ENCODE measurements around the gene LRFN5. TPM values are rescaled to one million over a fixed set of nuclear protein-coding genes. Genes with fewer than 3 reads are reported as not detected.

LRFN5 gene
- polyA plus RNA-seq, 1 donor, result 2.3 TPM

DNA sequence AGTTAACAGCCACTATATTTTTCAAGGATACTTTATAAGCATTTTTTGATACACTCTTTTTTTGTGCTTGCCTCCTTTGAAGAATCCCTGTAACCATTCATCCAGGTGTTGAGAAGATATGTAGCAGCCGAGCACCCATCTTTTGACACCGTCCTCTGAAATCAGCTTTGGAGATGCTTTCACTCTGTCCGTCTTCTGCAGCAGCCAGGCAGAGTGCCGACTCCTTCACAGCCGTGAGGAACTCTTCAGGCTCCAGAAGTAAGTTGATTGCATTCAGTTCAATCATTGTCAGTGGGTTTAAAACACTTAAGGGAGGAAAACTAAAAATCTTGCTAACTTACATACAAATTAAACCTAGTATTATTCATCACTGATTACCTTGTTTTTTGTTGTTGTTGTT is 160.1 kb downstream of the LRFN5 start:
- no peaks in the 10 kb centered on the region for H3K9me3 ChIP-seq (ENCODE audit: control insufficient read depth, low read depth, low read length)
- no peak overlapping the region for H3K27ac ChIP-seq (ENCODE audit: low read length)
- no peaks in the 10 kb centered on the region for H3K27me3 ChIP-seq (ENCODE audit: control insufficient read depth, insufficient read depth, low read length)
- no peak overlapping the region for H3K4me3 ChIP-seq (ENCODE audit: low read length)
- DNase-seq, result no peak
- WGBS (ENCODE audit: insufficient coverage, low lambda C conversion rate), result 100% methylated on average over 2 of the region's 5 CpGs
- H3K36me3 ChIP-seq (ENCODE audit: control insufficient read depth, insufficient read depth, low read length), result no peaks in the 10 kb centered on the region
- no peaks in the 10 kb centered on the region for H3K4me1 ChIP-seq (ENCODE audit: control insufficient read depth, insufficient read depth, low read length)

- no CpG with 5 or more reads among the region's 1 CpG for WGBS (ENCODE audit: insufficient coverage, low lambda C conversion rate)
- no peak overlapping the region for H3K27ac ChIP-seq (ENCODE audit: low read length)
- H3K4me1 ChIP-seq (ENCODE audit: control insufficient read depth, insufficient read depth, low read length), result no peaks in the 10 kb centered on the region
- no peaks in the 10 kb centered on the region for H3K27me3 ChIP-seq (ENCODE audit: control insufficient read depth, insufficient read depth, low read length)
- H3K36me3 ChIP-seq (ENCODE audit: control insufficient read depth, insufficient read depth, low read length), result no peaks in the 10 kb centered on the region
- H3K9me3 ChIP-seq (ENCODE audit: control insufficient read depth, low read depth, low read length), result no peaks in the 10 kb centered on the region
- H3K4me3 ChIP-seq (ENCODE audit: low read length), result no peak overlapping the region
- no peak for DNase-seq
Measured at GRCh38 chr14:41773536-41774279, 167.0 kb downstream of the LRFN5 start.

GRCh38 chr14:41782511-41782910 is 175.8 kb downstream of the LRFN5 start:
- DNase-seq, result no peak
- no peaks in the 10 kb centered on the region for H3K27me3 ChIP-seq (ENCODE audit: control insufficient read depth, insufficient read depth, low read length)
- no peaks in the 10 kb centered on the region for H3K9me3 ChIP-seq (ENCODE audit: control insufficient read depth, low read depth, low read length)
- no peak overlapping the region for H3K27ac ChIP-seq (ENCODE audit: low read length)
- no peak overlapping the region for H3K4me3 ChIP-seq (ENCODE audit: low read length)
- no peaks in the 10 kb centered on the region for H3K4me1 ChIP-seq (ENCODE audit: control insufficient read depth, insufficient read depth, low read length)
- H3K36me3 ChIP-seq (ENCODE audit: control insufficient read depth, insufficient read depth, low read length), result no peaks in the 10 kb centered on the region

GRCh38 chr14:41783403-41783802 is 176.7 kb downstream of the LRFN5 start:
- Histone ChIP-seq H3K36me3 (ENCODE audit: control insufficient read depth, insufficient read depth, low read length) (no peaks in the 10 kb centered on the region), H3K4me3 (ENCODE audit: low read length) (no peak overlapping the region), H3K27ac (ENCODE audit: low read length) (no peak overlapping the region), H3K9me3 (ENCODE audit: control insufficient read depth, low read depth, low read length) (no peaks in the 10 kb centered on the region), H3K27me3 (ENCODE audit: control insufficient read depth, insufficient read depth, low read length) (no peaks in the 10 kb centered on the region), H3K4me1 (ENCODE audit: control insufficient read depth, insufficient read depth, low read length) (no peaks in the 10 kb centered on the region)
- DNase-seq, result no peak
- WGBS (ENCODE audit: insufficient coverage, low lambda C conversion rate), result 40% methylated on average over 1 of the region's 2 CpGs

DNA sequence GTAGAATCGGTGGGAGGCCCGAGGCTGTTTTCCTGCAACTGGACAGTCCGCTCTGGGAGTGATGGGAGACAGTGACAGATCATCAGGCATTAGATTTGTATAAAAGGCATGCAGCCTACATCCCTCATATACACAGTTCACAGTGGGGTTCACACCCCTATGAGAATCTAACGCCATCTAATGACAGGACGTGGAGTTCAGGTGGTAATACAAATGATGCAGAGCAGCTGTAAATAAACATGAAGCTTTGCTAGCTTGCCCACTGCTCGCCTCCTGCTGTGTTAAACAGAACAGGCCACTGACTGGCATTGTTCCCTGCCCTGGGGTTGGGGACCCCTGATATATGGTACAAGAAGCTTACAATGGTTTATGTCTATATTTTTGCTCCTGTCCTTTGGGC is 179.0 kb downstream of the LRFN5 start:
- H3K4me3 ChIP-seq (ENCODE audit: low read length), result no peak overlapping the region
- H3K4me1 ChIP-seq (ENCODE audit: control insufficient read depth, insufficient read depth, low read length), result no peaks in the 10 kb centered on the region
- H3K27ac ChIP-seq (ENCODE audit: low read length), result no peak overlapping the region
- no peaks in the 10 kb centered on the region for H3K9me3 ChIP-seq (ENCODE audit: control insufficient read depth, low read depth, low read length)
- H3K36me3 ChIP-seq (ENCODE audit: control insufficient read depth, insufficient read depth, low read length), result no peaks in the 10 kb centered on the region
- no peaks in the 10 kb centered on the region for H3K27me3 ChIP-seq (ENCODE audit: control insufficient read depth, insufficient read depth, low read length)
- 80% methylated on average over 1 of the region's 6 CpGs for WGBS (ENCODE audit: insufficient coverage, low lambda C conversion rate)
- DNase-seq, result no peak

DNA sequence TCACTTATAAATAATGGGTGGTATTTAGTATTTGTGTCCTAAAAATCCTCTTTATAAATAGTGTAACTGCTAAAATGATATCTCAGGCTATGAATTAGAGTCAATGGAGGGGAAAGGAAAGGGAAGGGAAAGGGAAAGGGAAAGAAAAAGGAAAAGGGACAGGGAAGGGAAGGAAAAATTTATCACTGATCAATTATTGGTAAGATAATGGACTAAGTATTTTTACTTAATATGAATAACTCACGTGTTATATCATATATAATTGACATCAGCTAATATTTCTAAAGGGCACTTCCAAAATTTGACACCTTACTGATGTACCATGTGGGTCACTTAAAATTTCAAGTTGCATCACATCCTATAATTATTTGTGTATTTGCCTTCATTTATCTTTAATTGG is 193.1 kb downstream of the LRFN5 start:
- H3K9me3 ChIP-seq (ENCODE audit: control insufficient read depth, low read depth, low read length), result no peaks in the 10 kb centered on the region
- no peaks in the 10 kb centered on the region for H3K4me1 ChIP-seq (ENCODE audit: control insufficient read depth, insufficient read depth, low read length)
- H3K36me3 ChIP-seq (ENCODE audit: control insufficient read depth, insufficient read depth, low read length), result no peaks in the 10 kb centered on the region
- WGBS (ENCODE audit: insufficient coverage, low lambda C conversion rate), result no CpG with 5 or more reads among the region's 1 CpG
- DNase-seq, result no peak
- no peak overlapping the region for H3K4me3 ChIP-seq (ENCODE audit: low read length)
- H3K27me3 ChIP-seq (ENCODE audit: control insufficient read depth, insufficient read depth, low read length), result no peaks in the 10 kb centered on the region
- H3K27ac ChIP-seq (ENCODE audit: low read length), result no peak overlapping the region

DNA sequence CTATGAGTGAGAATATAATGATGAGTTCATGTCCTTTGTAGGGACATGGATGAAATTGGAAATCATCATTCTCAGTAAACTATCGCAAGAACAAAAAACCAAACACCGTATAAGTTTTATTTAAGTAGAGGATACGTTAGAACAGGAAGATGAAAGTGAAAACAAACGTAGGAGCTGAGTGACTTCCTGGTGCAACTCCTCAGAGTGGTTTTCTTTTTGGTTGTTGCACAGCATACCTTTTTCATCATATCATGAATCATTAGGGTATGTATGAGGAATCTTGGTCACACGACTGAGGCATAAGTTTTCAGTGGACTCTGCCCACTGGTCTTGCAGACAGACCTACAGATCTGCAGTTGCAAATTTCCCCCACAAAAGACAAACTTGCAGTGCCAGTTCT is 199.0 kb downstream of the LRFN5 start:
- Histone ChIP-seq H3K4me3 (ENCODE audit: low read length) (no peak overlapping the region), H3K27ac (ENCODE audit: low read length) (no peak overlapping the region), H3K27me3 (ENCODE audit: control insufficient read depth, insufficient read depth, low read length) (no peaks in the 10 kb centered on the region), H3K36me3 (ENCODE audit: control insufficient read depth, insufficient read depth, low read length) (no peaks in the 10 kb centered on the region), H3K9me3 (ENCODE audit: control insufficient read depth, low read depth, low read length) (no peaks in the 10 kb centered on the region), H3K4me1 (ENCODE audit: control insufficient read depth, insufficient read depth, low read length) (no peaks in the 10 kb centered on the region)
- WGBS (ENCODE audit: insufficient coverage, low lambda C conversion rate), result 70% methylated on average over 2 of the region's 5 CpGs
- no peak for DNase-seq

DNA sequence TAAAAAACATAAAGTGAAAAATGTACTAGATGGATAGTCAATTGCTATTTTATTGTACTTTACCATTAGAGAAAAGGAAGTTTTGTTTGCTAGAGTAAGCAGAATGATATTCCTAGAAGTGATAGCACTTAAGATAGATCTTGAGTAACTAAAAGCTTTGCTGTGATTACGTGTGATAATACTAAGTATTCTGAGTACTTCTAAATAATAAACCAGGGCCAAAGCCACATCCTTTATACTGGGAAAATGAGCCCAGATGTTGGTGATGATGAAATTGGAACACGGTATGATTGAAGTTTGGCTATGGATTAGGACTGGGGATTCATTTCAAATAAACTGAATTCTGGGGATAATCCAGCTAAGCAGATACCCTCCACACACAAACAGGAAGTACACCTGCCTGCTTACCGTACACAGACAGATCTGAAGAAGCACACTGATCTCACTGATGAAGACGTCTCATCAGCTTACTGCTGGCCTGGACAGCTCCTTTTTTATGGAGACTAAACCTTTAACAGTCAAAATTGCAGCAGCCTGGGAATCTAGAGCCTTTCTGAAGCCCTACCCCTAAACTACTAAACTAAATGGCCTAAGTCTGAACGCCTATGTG is 199.8 kb downstream of the LRFN5 start:
- Histone ChIP-seq H3K4me3 (ENCODE audit: low read length) (no peak overlapping the region), H3K27me3 (ENCODE audit: control insufficient read depth, insufficient read depth, low read length) (no peaks in the 10 kb centered on the region), H3K27ac (ENCODE audit: low read length) (no peak overlapping the region), H3K9me3 (ENCODE audit: control insufficient read depth, low read depth, low read length) (no peaks in the 10 kb centered on the region), H3K4me1 (ENCODE audit: control insufficient read depth, insufficient read depth, low read length) (no peaks in the 10 kb centered on the region), H3K36me3 (ENCODE audit: control insufficient read depth, insufficient read depth, low read length) (no peaks in the 10 kb centered on the region)
- DNase-seq, result no peak
- 90% methylated on average over 2 of the region's 5 CpGs for WGBS (ENCODE audit: insufficient coverage, low lambda C conversion rate)

GRCh38 chr14:41810362-41810761 is 203.7 kb downstream of the LRFN5 start:
- no peaks in the 10 kb centered on the region for H3K9me3 ChIP-seq (ENCODE audit: control insufficient read depth, low read depth, low read length)
- H3K36me3 ChIP-seq (ENCODE audit: control insufficient read depth, insufficient read depth, low read length), result no peaks in the 10 kb centered on the region
- DNase-seq, result no peak
- H3K4me1 ChIP-seq (ENCODE audit: control insufficient read depth, insufficient read depth, low read length), result no peaks in the 10 kb centered on the region
- 0% methylated on average over 1 of the region's 1 CpG for WGBS (ENCODE audit: insufficient coverage, low lambda C conversion rate)
- no peak overlapping the region for H3K4me3 ChIP-seq (ENCODE audit: low read length)
- H3K27me3 ChIP-seq (ENCODE audit: control insufficient read depth, insufficient read depth, low read length), result no peaks in the 10 kb centered on the region
- no peak overlapping the region for H3K27ac ChIP-seq (ENCODE audit: low read length)

- Histone ChIP-seq H3K27ac (ENCODE audit: low read length) (no peak overlapping the region), H3K36me3 (ENCODE audit: control insufficient read depth, insufficient read depth, low read length) (no peaks in the 10 kb centered on the region), H3K4me1 (ENCODE audit: control insufficient read depth, insufficient read depth, low read length) (no peaks in the 10 kb centered on the region), H3K27me3 (ENCODE audit: control insufficient read depth, insufficient read depth, low read length) (no peaks in the 10 kb centered on the region), H3K4me3 (ENCODE audit: low read length) (no peak overlapping the region), H3K9me3 (ENCODE audit: control insufficient read depth, low read depth, low read length) (peaks cover 3% of the 10 kb centered on the region)
- DNase-seq, result no peak
- WGBS (ENCODE audit: insufficient coverage, low lambda C conversion rate), result no CpG with 5 or more reads among the region's 1 CpG
Measured at GRCh38 chr14:41817626-41818025, 210.9 kb downstream of the LRFN5 start.

- 100% methylated on average over 1 of the region's 2 CpGs for WGBS (ENCODE audit: insufficient coverage, low lambda C conversion rate)
- H3K9me3 ChIP-seq (ENCODE audit: control insufficient read depth, low read depth, low read length), result peaks cover 6% of the 10 kb centered on the region
- DNase-seq, result no peak
- no peaks in the 10 kb centered on the region for H3K36me3 ChIP-seq (ENCODE audit: control insufficient read depth, insufficient read depth, low read length)
- H3K4me3 ChIP-seq (ENCODE audit: low read length), result no peak overlapping the region
- no peak overlapping the region for H3K27ac ChIP-seq (ENCODE audit: low read length)
- H3K4me1 ChIP-seq (ENCODE audit: control insufficient read depth, insufficient read depth, low read length), result no peaks in the 10 kb centered on the region
- H3K27me3 ChIP-seq (ENCODE audit: control insufficient read depth, insufficient read depth, low read length), result no peaks in the 10 kb centered on the region
Measured at GRCh38 chr14:41824441-41824840, 217.8 kb downstream of the LRFN5 start.

All from large intestine (tissue), 3 donors.